Lower lobe of right lung (tissue), 2 donors: ENCODE data around the gene EPHA2. TPM values are rescaled to one million over a fixed set of nuclear protein-coding genes. Genes with fewer than 3 reads are reported as not detected.

Experiments
- ATAC-seq, 2 donors: fragments of 200-7000 bp; cut with Tn5 transposase; one replicate each; pipeline ENCODE4 v1.9.1; 2020 to 2022; ENCODE audit warnings: mild to moderate bottlenecking in 2 of 2, moderate library complexity in 2 of 2
- DNase-seq: peaks from one replicate; pipeline ENCODE4 v3.0.0-alpha.2; 2020
- H3K27ac ChIP-seq: fragments of 200-600 bp; one replicate; pipeline ENCODE4 v1.8.0; 2022
- H3K27me3 ChIP-seq: fragments of 200-600 bp; one replicate; pipeline ENCODE4 v1.8.0; 2022; ENCODE audit warnings: low read depth
- H3K36me3 ChIP-seq: fragments of 200-600 bp; one replicate; pipeline ENCODE4 v1.8.0; 2022; ENCODE audit warnings: mild to moderate bottlenecking
- H3K4me1 ChIP-seq: fragments of 200-600 bp; one replicate; pipeline ENCODE4 v1.8.0; 2022
- H3K4me3 ChIP-seq: fragments of 200-600 bp; one replicate; pipeline ENCODE4 v1.8.0; 2022; ENCODE audit warnings: mild to moderate bottlenecking
- H3K9me3 ChIP-seq: fragments of 200-600 bp; one replicate; pipeline ENCODE4 v1.8.0; 2022
- CTCF ChIP-seq: fragments of 200-600 bp; IDR thresholded peaks from one replicate; pipeline ENCODE4 v1.8.0; 2022; ENCODE audit warnings: antibody characterized with exemption, mild to moderate bottlenecking
- intact Hi-C: fragments of 100-400 bp; cut with DNase I; formaldehyde crosslinking; loops from one replicate; pipeline ENCODE4 v1.11.0; 2022
- total RNA-seq: library from RNA; stranded (reverse); fragmentation: NEBNext Ultra II Directional; extraction: Animal tissue kit (Norgen Biotek cat#: 25700); gene quantifications from one replicate; pipeline ENCODE4 v1.2.1, GENCODE V29; 2021
- donor health status: DM: no; HTN: yes; CAD: no; lungs with severe emphysema.

The EPHA2 gene
- total RNA-seq, 1 donor from 2014 or later = 20.4 TPM

GRCh38 chr1:16095447-16095846 lies 60.4 kb downstream of the EPHA2 start:
- DNase-seq (no peak), ATAC-seq (no peak)
- Histone ChIP-seq H3K27ac (no peak overlapping the region), H3K4me3 (no peak overlapping the region), H3K4me1 (no peaks in the 10 kb centered on the region), H3K9me3 (no peaks in the 10 kb centered on the region), H3K27me3 (no peaks in the 10 kb centered on the region), H3K36me3 (no peaks in the 10 kb centered on the region)
- TF ChIP-seq CTCF = no peak
- intact Hi-C loops = no loop called here

GRCh38 chr1:16094453-16095158 lies 61.3 kb downstream of the EPHA2 start:
- intact Hi-C loops = no loop called here
- no peaks in the 10 kb centered on the region for H3K4me1 ChIP-seq
- no peak overlapping the region for H3K27ac ChIP-seq
- H3K27me3 ChIP-seq = no peaks in the 10 kb centered on the region
- no peak for DNase-seq
- H3K4me3 ChIP-seq = no peak overlapping the region
- no peaks in the 10 kb centered on the region for H3K9me3 ChIP-seq
- ATAC-seq = no peak
- no peak for TF ChIP-seq CTCF
- H3K36me3 ChIP-seq = no peaks in the 10 kb centered on the region

- TF ChIP-seq CTCF = no peak
- Histone ChIP-seq H3K27me3 (no peaks in the 10 kb centered on the region), H3K36me3 (no peaks in the 10 kb centered on the region), H3K27ac (no peak overlapping the region), H3K4me3 (no peak overlapping the region), H3K9me3 (no peaks in the 10 kb centered on the region), H3K4me1 (peaks cover 6% of the 10 kb centered on the region)
- no peak for DNase-seq
- ATAC-seq = no peak
- intact Hi-C loops = no loop called here
Measured at GRCh38 chr1:16093611-16094010, 62.3 kb downstream of the EPHA2 start.

- Histone ChIP-seq H3K36me3 (no peaks in the 10 kb centered on the region), H3K27ac (no peak overlapping the region), H3K4me1 (peaks cover 12% of the 10 kb centered on the region), H3K27me3 (no peaks in the 10 kb centered on the region), H3K4me3 (no peak overlapping the region), H3K9me3 (no peaks in the 10 kb centered on the region)
- no peak for TF ChIP-seq CTCF
- DNase-seq (no peak), ATAC-seq (no peak)
- intact Hi-C loops = no loop called here
Measured at GRCh38 chr1:16092923-16093511, 62.9 kb downstream of the EPHA2 start.

GRCh38 chr1:16092097-16092922 lies 63.6 kb downstream of the EPHA2 start:
- DNase-seq = no peak
- H3K4me1 ChIP-seq = peaks cover 13% of the 10 kb centered on the region
- TF ChIP-seq CTCF = no peak
- no peaks in the 10 kb centered on the region for H3K36me3 ChIP-seq
- no peaks in the 10 kb centered on the region for H3K27me3 ChIP-seq
- H3K9me3 ChIP-seq = no peaks in the 10 kb centered on the region
- intact Hi-C loops = no loop called here
- H3K4me3 ChIP-seq = no peak overlapping the region
- no peak for ATAC-seq
- H3K27ac ChIP-seq = no peak overlapping the region
